OCI-LY7 (cell line): ENCODE measurements around the gene ATPAF1.

ENCODE experiments used
- EZH2phosphoT487 ChIP-seq: fragments of 200-600 bp; sonication (generic); IDR thresholded peaks from 2 replicates; pipeline ENCODE4 v1.6.1; 2018; ENCODE audit warnings: low read depth, borderline replicate concordance, mild to moderate bottlenecking, mixed run types, antibody characterized with exemption, low read length, moderate library complexity, mixed read lengths
- TF ChIP-seq, protein P1 (sequence below): fragments of 200-600 bp; sonication (generic); conservative IDR thresholded peaks from 2 replicates; pipeline ENCODE4 v1.5.1; 2014; ENCODE audit warnings: mild to moderate bottlenecking, antibody characterized with exemption, low read length, moderate library complexity, mixed read lengths

DNA sequence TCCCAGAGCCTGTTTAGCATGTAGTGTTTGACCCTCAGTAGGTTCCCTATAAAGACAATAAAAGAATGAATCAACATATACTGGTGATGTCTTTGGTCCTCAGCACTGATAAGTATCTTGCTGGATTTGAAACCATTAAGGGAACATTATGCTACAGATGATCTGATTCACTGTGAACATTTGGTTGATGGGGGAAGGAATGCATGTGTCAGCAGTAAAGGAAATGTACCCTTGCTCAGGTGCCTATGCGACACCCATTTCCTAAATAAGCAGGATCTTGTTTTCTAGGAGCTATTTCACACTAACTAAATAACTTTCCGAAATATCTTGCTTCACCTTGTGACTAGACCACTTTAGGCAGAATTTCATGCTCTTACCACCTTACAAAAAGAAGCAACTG lies 16.5 kb upstream of the ATPAF1 start:
- TF ChIP-seq, protein P1, sequence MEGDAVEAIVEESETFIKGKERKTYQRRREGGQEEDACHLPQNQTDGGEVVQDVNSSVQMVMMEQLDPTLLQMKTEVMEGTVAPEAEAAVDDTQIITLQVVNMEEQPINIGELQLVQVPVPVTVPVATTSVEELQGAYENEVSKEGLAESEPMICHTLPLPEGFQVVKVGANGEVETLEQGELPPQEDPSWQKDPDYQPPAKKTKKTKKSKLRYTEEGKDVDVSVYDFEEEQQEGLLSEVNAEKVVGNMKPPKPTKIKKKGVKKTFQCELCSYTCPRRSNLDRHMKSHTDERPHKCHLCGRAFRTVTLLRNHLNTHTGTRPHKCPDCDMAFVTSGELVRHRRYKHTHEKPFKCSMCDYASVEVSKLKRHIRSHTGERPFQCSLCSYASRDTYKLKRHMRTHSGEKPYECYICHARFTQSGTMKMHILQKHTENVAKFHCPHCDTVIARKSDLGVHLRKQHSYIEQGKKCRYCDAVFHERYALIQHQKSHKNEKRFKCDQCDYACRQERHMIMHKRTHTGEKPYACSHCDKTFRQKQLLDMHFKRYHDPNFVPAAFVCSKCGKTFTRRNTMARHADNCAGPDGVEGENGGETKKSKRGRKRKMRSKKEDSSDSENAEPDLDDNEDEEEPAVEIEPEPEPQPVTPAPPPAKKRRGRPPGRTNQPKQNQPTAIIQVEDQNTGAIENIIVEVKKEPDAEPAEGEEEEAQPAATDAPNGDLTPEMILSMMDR, result no peak
- no peak for TF ChIP-seq EZH2phosphoT487
